Neural progenitor cell (in vitro differentiated cells): Measurements from ENCODE around the gene YTHDF1.

Source experiments
- CTCF ChIP-seq: fragments of 200-600 bp; sonication (generic); IDR thresholded peaks from 2 replicates; pipeline ENCODE4 v1.5.1; 2017; ENCODE audit warnings: antibody characterized with exemption, mild to moderate bottlenecking
- EZH2 ChIP-seq: fragments of 200-600 bp; sonication (generic); IDR thresholded peaks from 2 replicates; pipeline ENCODE4 v1.6.1; 2017; ENCODE audit warnings: antibody characterized with exemption, mild to moderate bottlenecking, moderate library complexity

- TF ChIP-seq CTCF (no peak), EZH2 (no peak)
These were observed 30.6 kb downstream of the YTHDF1 start for GRCh38 chr20:63185215-63185796.
